GM21717 (cell line): ENCODE data around the gene CYP2U1.
"Not testable (repeated sequence)": the region's sequence is repeated elsewhere in the genome, so short reads cannot be mapped to it uniquely, and the experiment has no call there.

ENCODE experiments used
- ATAC-seq: cut with Tn5 transposase; IDR thresholded peaks from one replicate; pipeline ENCODE4 v1.9.1; 2021; ENCODE audit warnings: mild to moderate bottlenecking, moderate library complexity; ENCODE audit not compliant: unreplicated experiment

Gene CYP2U1

GRCh38 chr4:107930821-107931774, at the start of gene CYP2U1:
Gene CYP2U1, plus strand, starts transcription at chr4:107931549. Its CDS starts 95 bp downstream, at chr4:107931644.
- ATAC-seq: peak; percentile 97

- no peak for ATAC-seq
These were observed 45.5 kb upstream of the CYP2U1 start for GRCh38 chr4:107885865-107886264.

GRCh38 chr4:107888237-107888636, 43.1 kb upstream of the CYP2U1 start:
- ATAC-seq: no peak

- ATAC-seq: no peak
These were observed 40.6 kb upstream of the CYP2U1 start for GRCh38 chr4:107890779-107891178.

GRCh38 chr4:107891299-107891698, 40.0 kb upstream of the CYP2U1 start:
- ATAC-seq: no peak

GRCh38 chr4:107893171-107894137, 37.9 kb upstream of the CYP2U1 start:
- ATAC-seq: no peak

- no peak for ATAC-seq
These were observed 37.2 kb upstream of the CYP2U1 start for GRCh38 chr4:107894138-107894603.

- ATAC-seq: no peak
These were observed 35.1 kb upstream of the CYP2U1 start for GRCh38 chr4:107896158-107896645.

GRCh38 chr4:107896646-107897045, 34.7 kb upstream of the CYP2U1 start:
- ATAC-seq: no peak

- ATAC-seq: no peak
These were observed 33.5 kb upstream of the CYP2U1 start for GRCh38 chr4:107897823-107898222.

- no peak for ATAC-seq
These were observed 31.3 kb upstream of the CYP2U1 start for GRCh38 chr4:107900067-107900466.

GRCh38 chr4:107900508-107900907, 30.8 kb upstream of the CYP2U1 start:
- no peak for ATAC-seq

GRCh38 chr4:107901213-107901934, 30.0 kb upstream of the CYP2U1 start:
- no peak for ATAC-seq

- ATAC-seq: no peak
These were observed 28.6 kb upstream of the CYP2U1 start for GRCh38 chr4:107902715-107903114.

- ATAC-seq: not testable (repeated sequence)
These were observed 26.3 kb upstream of the CYP2U1 start for GRCh38 chr4:107905082-107905481.

- ATAC-seq: no peak
These were observed 24.8 kb upstream of the CYP2U1 start for GRCh38 chr4:107906458-107907100.

- no peak for ATAC-seq
These were observed 23.0 kb upstream of the CYP2U1 start for GRCh38 chr4:107908377-107908776.

GRCh38 chr4:107913283-107913899, 18.0 kb upstream of the CYP2U1 start:
- ATAC-seq: peak; percentile 92

- ATAC-seq: no peak
These were observed 16.1 kb upstream of the CYP2U1 start for GRCh38 chr4:107915220-107915619.
